ENCODE results near the gene IL3.

GRCh38 chr5:132110930-132111329 lies 50.5 kb downstream of the IL3 start:
- no peak for TF ChIP-seq CTCF (IDR thresholded peaks at IDR 0.05)
- TF ChIP-seq POLR2A (IDR thresholded peaks at IDR 0.05) = no peak

Data from vagina (tissue), 2 donors.